B cell (primary cell): ENCODE results near the gene PROM2. TPM values are rescaled to one million over a fixed set of nuclear protein-coding genes. Genes with fewer than 3 reads are reported as not detected.

Source experiments
- ATAC-seq: fragments of 200-7000 bp; cut with Tn5 transposase; one replicate; pipeline ENCODE4 v1.10.0; 2021; ENCODE audit warnings: low read depth, mild to moderate bottlenecking, moderate number of reproducible peaks, moderate library complexity
- CTCF ChIA-PET: fragments of 350-600 bp; sonication (Branson Sonifier 250); formaldehyde crosslinking; loops from one replicate; lab custom pipeline; 2021; ENCODE audit warnings: antibody characterized with exemption, inconsistent platforms; lab: Charles Lee
- POLR2A ChIA-PET: fragments of 350-600 bp; sonication (Branson Sonifier 250); formaldehyde crosslinking; loops from one replicate; lab custom pipeline; 2021; ENCODE audit warnings: antibody characterized with exemption; lab: Charles Lee
- DNase-seq: peaks from one replicate; pipeline ENCODE4 v3.0.0; 2013
- H2AFZ ChIP-seq: 2 replicates; pipeline ENCODE4 v1.6.1; 2012; ENCODE audit warnings: mild to moderate bottlenecking, low read depth, low read length; ENCODE audit not compliant: insufficient read depth, poor library complexity, severe bottlenecking
- H3K27ac ChIP-seq, 2 donors: 1 replicate in 1 of 2; 2 replicates in 1 of 2; pipeline ENCODE4 v1.5.1; 2012 to 2013; ENCODE audit warnings: low read length in 2 of 2, mild to moderate bottlenecking in 2 of 2, moderate library complexity in 1 of 2
- H3K27me3 ChIP-seq, 4 experiments: fragments of 200-600 bp in 1 of 4; sonication (generic) in 1 of 4; replicated peaks in 1 of 4; 1 replicate in 2 of 4; 2 replicates in 2 of 4; pipeline versions ENCODE4 v1.6.1 to v1.7.0; 2013 to 2016; ENCODE audit warnings: low read length in 3 of 4, mild to moderate bottlenecking in 2 of 4, mixed read lengths in 1 of 4, moderate library complexity in 1 of 4; ENCODE audit not compliant: insufficient read depth in 4 of 4, control insufficient read depth in 3 of 4; ENCODE audit errors: control extremely low read depth in 1 of 4
- H3K36me3 ChIP-seq, 2 experiments: replicated peaks in 1 of 2; 1 replicate in 1 of 2; 2 replicates in 1 of 2; pipeline versions ENCODE4 v1.6.1 to v1.7.1; 2013; ENCODE audit warnings: low read length in 1 of 2; ENCODE audit not compliant: insufficient read depth in 2 of 2, control insufficient read depth in 1 of 2; ENCODE audit errors: control extremely low read depth in 1 of 2, extremely low read depth in 1 of 2
- H3K4me1 ChIP-seq, 2 donors: fragments of 200-600 bp in 1 of 2; sonication (generic) in 1 of 2; 1 replicate in 1 of 2; 2 replicates in 1 of 2; pipeline versions ENCODE4 v1.5.1 to v1.6.1; 2013 to 2017; ENCODE audit warnings: low read length in 2 of 2; ENCODE audit not compliant: control insufficient read depth in 2 of 2, insufficient read depth in 2 of 2
- H3K4me2 ChIP-seq: replicated peaks from 2 replicates; pipeline ENCODE3; 2012; ENCODE audit warnings: mild to moderate bottlenecking, low read depth, low read length; ENCODE audit not compliant: poor library complexity, severe bottlenecking
- H3K4me3 ChIP-seq, 5 experiments: fragments of 200-600 bp in 1 of 5; sonication (generic) in 1 of 5; 1 replicate in 3 of 5; 2 replicates in 2 of 5; pipeline versions ENCODE4 v1.5.1 to v1.7.0; 2011 to 2016; ENCODE audit warnings: low read length in 4 of 5, mild to moderate bottlenecking in 4 of 5, low read depth in 2 of 5, control low read depth in 1 of 5, moderate library complexity in 1 of 5; ENCODE audit not compliant: insufficient read depth in 1 of 5; ENCODE audit errors: control extremely low read depth in 1 of 5, extremely low read depth in 1 of 5
- H3K79me2 ChIP-seq: fragments of 200-600 bp; sonication (generic); one replicate; pipeline ENCODE4 v1.6.0; 2016; ENCODE audit warnings: low read length; ENCODE audit not compliant: control insufficient read depth, insufficient read depth
- H3K9ac ChIP-seq: fragments of 200-600 bp; sonication (generic); 2 replicates; pipeline ENCODE4 v1.6.1; 2017; ENCODE audit warnings: mild to moderate bottlenecking, low read length, moderate library complexity
- H3K9me3 ChIP-seq, 3 donors: one replicate each; pipeline versions ENCODE4 v1.6.1 to v1.7.1; 2013; ENCODE audit warnings: low read length in 2 of 3; ENCODE audit not compliant: control insufficient read depth in 2 of 3, insufficient read depth in 1 of 3; ENCODE audit errors: control extremely low read depth in 1 of 3
- H4K20me1 ChIP-seq: 2 replicates; pipeline ENCODE4 v1.6.0; 2012; ENCODE audit warnings: mild to moderate bottlenecking, low read length; ENCODE audit not compliant: insufficient read depth, control insufficient read depth, poor library complexity, severe bottlenecking
- H3K27ac Mint-ChIP-seq: one replicate; pipeline ENCODE4 v1.8.0; 2021; ENCODE audit warnings: mixed read lengths
- H3K27me3 Mint-ChIP-seq: one replicate; pipeline ENCODE4 v1.8.0; 2021; ENCODE audit warnings: mixed read lengths
- H3K4me1 Mint-ChIP-seq: one replicate; pipeline ENCODE4 v1.8.0; 2021; ENCODE audit warnings: mixed read lengths
- H3K4me3 Mint-ChIP-seq: one replicate; pipeline ENCODE4 v1.8.0; 2021; ENCODE audit warnings: mixed read lengths
- H3K9me3 Mint-ChIP-seq: one replicate; pipeline ENCODE4 v1.8.0; 2022; ENCODE audit warnings: mixed read lengths; ENCODE audit not compliant: insufficient read depth
- CTCF ChIP-seq: fragments of 200-600 bp; IDR thresholded peaks from one replicate; pipeline ENCODE4 v1.8.0; 2022; ENCODE audit warnings: antibody characterized with exemption, mild to moderate bottlenecking
- EZH2 ChIP-seq: IDR thresholded peaks from 2 replicates; pipeline ENCODE4 v1.6.1; 2012; ENCODE audit warnings: borderline replicate concordance, low read depth, mild to moderate bottlenecking, moderate library complexity, low read length; ENCODE audit not compliant: insufficient read depth, poor library complexity, severe bottlenecking
- WGBS: methylation state at CpG from one replicate; pipeline ENCODE4 v1.1.5; 2013; ENCODE audit warnings: missing lambda C conversion rate; ENCODE audit not compliant: insufficient coverage; 5-methylcytosine and 5-hydroxymethylcytosine counted together
- intact Hi-C: fragments of 100-400 bp; cut with micrococcal nuclease; formaldehyde crosslinking; loops from one replicate; pipeline ENCODE4 v1.10.0; 2022
- polyA plus RNA-seq: library from polyadenylated mRNA; depleted of rRNA; stranded (reverse); fragments of >200 nt; gene quantifications from 2 replicates; pipeline ENCODE4 v1.2.3, GENCODE V29; 2012
- total RNA-seq, 2 donors: library from RNA; stranded (reverse); fragments of 120-200 nt in 1 of 2; gene quantifications; 1 replicate in 1 of 2; 2 replicates in 1 of 2; pipeline versions ENCODE4 v1.2.3 to v1.2.4, GENCODE V29; 2013 to 2022

Gene PROM2
- total and polyA plus RNA-seq, 2 donors (not counting 1 experiment from before 2014, with no cell fraction given) = 0.67 to 1.3 TPM

DNA sequence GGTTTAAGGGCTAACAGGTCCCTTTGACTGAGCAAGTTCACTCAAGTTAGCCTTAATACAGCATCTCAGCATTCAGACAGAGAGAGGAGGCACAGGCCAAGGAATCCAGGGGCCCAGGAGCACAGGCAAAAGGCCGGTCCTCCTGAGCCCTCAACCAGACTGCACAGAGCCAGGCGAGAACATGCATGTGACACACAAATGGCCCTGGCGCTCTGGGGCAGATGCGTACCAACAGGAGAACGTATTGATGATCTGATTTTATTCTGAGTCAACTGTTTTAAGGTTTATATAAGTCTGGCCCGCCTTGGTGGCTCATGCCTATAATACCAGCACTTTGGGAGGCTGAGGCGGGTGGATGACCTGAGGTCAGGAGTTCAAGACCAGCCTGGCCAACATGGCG, 57.8 kb downstream of the PROM2 start:
- intact Hi-C loops = no loop called here
- no peak for DNase-seq
- Histone ChIP-seq H3K4me2 (no peak overlapping the region), H3K36me3 (no peaks in the 10 kb centered on the region), H4K20me1 (no peaks in the 10 kb centered on the region), H3K27me3 (no peaks in the 10 kb centered on the region), H3K4me3 (no peak overlapping the region), H2AFZ (no peak overlapping the region), H3K9me3 (no peaks in the 10 kb centered on the region), H3K9ac (no peak overlapping the region), H3K79me2 (no peaks in the 10 kb centered on the region), H3K27ac (no peak overlapping the region), H3K4me1 (no peaks in the 10 kb centered on the region)
- TF ChIP-seq EZH2 (no peak), CTCF (no peak)
- 98% methylated on average over 6 of the region's 8 CpGs for WGBS
- H3K4me1 Mint-ChIP-seq = no peaks in the 10 kb centered on the region
- no peak for ATAC-seq
- ChIA-PET POLR2A (no interaction called here), CTCF (no interaction called here)
- H3K27ac Mint-ChIP-seq = no peak overlapping the region
- no peaks in the 10 kb centered on the region for H3K9me3 Mint-ChIP-seq
- no peaks in the 10 kb centered on the region for H3K27me3 Mint-ChIP-seq
- no peak overlapping the region for H3K4me3 Mint-ChIP-seq

DNA sequence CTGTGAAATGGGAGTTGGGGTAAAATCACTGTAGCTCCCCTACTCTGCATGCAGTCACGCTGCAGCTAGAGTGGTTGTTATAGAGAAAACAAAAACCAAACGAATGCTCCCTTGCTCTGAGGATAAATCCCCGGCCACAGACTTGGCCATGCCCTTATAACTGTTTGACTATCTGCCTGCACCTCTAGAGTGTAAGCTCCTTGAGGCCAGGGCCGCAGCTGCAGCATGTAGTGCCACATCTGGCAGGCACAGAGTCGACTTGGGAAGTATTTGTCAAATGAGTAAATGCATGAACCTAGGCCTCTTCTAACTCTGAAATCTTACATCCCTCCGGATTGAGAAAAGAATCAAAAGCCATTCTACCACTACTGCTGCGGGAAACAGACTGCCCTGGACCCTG, 58.8 kb downstream of the PROM2 start:
- Histone ChIP-seq H3K4me1 (no peaks in the 10 kb centered on the region), H3K36me3 (no peaks in the 10 kb centered on the region), H3K9me3 (peaks cover 0 to 2% (median 0%) of the 10 kb centered on the region in 3 donors), H3K9ac (no peak overlapping the region), H3K27ac (no peak overlapping the region), H4K20me1 (no peaks in the 10 kb centered on the region), H2AFZ (no peak overlapping the region), H3K27me3 (peaks cover 0 to 5% (median 0%) of the 10 kb centered on the region in 4 experiments), H3K4me2 (no peak overlapping the region), H3K79me2 (no peaks in the 10 kb centered on the region), H3K4me3 (no peak overlapping the region)
- Mint-ChIP-seq H3K27me3 (peaks cover 4% of the 10 kb centered on the region), H3K4me1 (no peaks in the 10 kb centered on the region), H3K9me3 (no peaks in the 10 kb centered on the region), H3K27ac (no peak overlapping the region), H3K4me3 (no peak overlapping the region)
- TF ChIP-seq CTCF (no peak), EZH2 (no peak)
- DNase-seq = no peak
- ATAC-seq = no peak
- CTCF ChIA-PET = no interaction called here
- 78% methylated on average over 7 of the region's 7 CpGs for WGBS
- intact Hi-C loops = no loop called here
- POLR2A ChIA-PET = no interaction called here
